ENCODE measurements around the gene PPP1R12C.
"Not testable (repeated sequence)": the region's sequence is repeated elsewhere in the genome, so short reads cannot be mapped to it uniquely, and the experiment has no call there.

PPP1R12C gene

DNA sequence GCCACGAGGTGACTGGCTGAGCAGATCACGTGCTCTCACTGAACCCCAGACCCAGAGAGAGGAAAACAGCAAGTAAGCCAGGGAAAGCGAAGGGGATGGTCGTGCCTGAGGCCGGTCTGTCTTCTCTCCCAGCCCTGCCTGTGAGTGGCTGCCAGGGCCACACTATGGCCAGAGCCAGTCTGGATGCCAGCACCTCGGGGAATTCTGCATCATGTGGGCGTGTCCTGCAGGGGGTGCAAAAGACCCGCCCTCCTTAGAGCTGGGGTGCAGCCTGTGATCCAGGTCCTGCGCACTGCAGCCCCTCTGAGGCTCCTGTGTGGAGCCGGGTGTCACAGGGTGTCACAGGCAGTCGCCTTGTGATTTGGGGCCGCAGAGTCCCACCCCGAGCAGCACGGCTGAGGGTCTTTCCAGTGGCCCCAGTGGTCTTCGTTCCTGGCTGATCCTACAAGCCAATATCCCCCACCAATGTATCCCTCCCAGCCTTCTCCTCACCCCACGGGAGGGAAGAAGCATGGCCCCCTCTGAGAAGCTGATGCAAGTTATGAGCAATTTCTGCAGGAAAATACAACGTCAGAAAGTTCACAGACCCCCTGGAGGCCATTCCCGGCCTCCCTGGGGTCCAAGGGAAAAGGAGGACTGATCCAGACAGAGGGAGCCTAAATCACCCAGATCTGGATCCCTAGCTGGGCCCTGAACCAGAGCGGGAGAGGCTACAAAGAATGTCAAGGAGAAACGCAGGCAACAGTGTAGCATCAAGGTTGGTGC, 7.7 kb downstream of the PPP1R12C start:
- DNase-seq: no peak

DNA sequence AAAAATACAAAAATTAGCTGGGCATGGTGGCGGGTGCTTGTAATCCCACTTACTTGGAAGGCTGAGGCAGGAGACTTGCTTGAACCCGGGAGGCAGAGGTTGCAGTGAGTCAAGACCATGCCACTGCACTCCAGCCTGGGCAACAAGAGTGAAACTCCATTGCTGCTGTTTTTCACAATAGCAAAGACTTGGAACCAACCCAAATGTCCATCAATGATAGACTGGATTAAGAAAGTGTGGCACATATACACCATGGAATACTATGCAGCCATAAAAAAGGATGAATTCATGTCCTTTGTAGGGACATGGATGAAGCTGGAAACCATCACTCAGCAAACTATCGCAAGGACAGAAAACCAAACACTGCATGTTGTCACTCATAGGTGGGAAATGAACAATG, 10.2 kb downstream of the PPP1R12C start:
- not testable (repeated sequence) for DNase-seq

DNA sequence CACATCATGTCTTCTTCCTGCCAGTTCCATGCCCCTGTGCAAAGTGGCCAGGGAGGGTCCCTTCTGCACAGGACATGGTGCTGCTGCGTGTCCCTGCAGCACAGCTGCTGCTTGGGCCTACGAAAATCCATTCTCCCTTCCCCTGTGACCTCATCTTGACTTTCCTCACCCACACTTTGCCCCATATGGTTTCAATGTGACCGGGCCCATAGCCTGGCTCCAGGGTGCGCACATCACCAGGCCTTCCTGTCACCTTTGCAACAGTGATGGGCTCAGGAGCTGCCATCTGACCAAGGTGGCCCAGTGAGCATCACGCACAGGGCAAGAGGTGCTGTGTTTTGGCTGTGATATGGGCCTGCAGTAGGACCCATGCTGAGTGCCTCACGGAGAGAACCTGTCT, 10.8 kb downstream of the PPP1R12C start:
- no peak for DNase-seq

DNA sequence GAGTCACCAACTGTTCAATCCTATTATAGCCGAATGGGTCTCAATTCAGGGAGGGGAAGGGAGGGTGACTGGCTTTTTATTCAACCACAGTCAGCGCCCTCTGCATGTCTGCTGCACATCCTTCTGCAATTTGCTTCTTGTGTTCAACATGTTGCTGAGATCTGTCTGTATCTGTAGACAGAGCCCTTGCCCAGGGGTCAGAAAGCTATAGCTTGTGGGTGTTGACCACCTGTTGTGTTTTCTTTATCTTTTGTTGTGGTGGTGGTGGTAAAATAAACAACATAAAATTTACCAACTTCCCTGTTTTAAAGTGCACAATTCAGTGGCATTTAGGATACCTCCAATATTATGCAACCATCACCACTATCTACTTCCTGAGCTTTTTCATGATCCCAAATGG, 12.2 kb downstream of the PPP1R12C start:
- no peak for DNase-seq

DNA sequence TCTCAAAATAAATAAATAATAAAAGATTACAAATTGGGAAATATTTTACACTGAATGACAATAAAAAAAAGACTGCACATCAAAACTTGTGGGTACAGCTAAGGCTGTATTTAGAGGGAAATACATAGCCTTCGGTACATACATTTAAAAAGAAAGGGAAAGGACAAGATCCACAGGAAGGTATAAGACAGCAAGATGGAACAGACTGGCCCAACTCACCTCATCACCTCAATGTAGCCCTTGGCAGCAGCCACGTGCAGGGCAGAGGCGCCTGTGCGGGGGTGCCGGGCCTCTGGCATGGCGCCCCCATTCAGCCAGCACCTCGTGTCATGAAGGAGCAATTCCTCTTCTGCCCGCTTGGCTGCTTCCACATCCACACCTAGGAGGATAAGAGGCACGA, 14.2 kb downstream of the PPP1R12C start:
- DNase-seq: no peak

DNA sequence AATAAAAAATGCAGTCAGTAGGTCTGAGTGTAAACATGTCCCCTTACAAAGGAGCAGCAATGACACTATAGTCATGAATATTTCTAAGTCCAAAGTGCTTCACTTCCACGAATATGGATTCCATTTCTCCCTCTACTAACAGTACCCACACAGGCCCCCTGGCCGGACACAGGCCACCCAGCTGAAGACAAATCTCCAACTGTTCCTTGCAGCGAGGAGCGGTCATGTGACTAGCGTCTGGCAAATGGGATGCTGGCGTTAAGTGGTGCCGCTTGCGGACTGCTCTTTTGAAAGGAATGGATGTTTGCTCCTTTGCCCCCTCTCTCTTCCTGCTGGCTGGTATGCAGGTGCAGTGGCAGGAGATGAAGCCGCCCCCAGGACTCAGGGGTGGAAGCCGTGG, 16.2 kb downstream of the PPP1R12C start:
- no peak for DNase-seq

DNA sequence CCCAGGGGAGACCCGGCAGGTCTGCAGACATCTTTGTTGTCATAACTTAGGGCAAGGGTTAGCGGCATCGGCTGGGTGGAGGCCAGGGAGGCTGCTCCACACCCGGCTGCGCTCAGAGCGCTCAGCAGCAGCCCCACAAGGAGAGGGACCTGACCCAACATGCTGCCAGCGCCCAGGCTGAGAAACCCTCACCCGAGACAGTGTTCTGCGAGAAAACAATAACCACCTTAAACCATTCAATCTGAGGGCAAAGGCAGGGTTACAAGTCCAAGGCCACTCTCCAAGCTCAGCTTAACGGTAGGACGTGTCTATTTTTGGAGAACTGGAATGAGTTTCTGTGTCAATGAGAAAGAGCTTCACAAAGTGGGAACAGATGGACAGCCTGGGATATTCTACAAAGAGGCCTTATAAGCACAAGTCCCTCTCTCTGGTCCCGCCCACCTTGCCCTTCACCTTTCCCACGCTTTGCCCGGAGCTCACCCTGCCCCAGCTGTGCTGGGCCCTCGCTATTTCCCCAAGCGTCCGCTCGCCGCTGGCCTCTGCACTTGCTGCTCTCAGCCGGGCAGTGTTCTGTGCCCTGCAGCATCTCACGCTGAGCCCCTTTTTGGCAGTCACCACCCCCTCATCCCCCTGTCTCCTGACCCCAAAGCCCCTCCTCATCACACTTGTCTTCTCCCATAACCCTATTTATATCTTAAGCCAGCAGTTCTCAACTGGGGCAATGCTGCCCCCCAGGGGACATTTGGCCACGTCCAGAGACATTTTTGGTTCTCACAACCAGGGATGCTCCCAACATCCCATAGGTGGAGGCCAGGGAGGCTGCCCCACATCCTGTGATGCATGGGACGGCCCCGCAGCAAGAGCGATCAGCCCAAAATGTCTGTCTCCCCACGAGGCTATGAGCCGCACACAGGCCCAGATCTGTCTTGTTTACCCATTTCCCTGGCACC, 17.6 kb downstream of the PPP1R12C start:
- no peak for DNase-seq

DNA sequence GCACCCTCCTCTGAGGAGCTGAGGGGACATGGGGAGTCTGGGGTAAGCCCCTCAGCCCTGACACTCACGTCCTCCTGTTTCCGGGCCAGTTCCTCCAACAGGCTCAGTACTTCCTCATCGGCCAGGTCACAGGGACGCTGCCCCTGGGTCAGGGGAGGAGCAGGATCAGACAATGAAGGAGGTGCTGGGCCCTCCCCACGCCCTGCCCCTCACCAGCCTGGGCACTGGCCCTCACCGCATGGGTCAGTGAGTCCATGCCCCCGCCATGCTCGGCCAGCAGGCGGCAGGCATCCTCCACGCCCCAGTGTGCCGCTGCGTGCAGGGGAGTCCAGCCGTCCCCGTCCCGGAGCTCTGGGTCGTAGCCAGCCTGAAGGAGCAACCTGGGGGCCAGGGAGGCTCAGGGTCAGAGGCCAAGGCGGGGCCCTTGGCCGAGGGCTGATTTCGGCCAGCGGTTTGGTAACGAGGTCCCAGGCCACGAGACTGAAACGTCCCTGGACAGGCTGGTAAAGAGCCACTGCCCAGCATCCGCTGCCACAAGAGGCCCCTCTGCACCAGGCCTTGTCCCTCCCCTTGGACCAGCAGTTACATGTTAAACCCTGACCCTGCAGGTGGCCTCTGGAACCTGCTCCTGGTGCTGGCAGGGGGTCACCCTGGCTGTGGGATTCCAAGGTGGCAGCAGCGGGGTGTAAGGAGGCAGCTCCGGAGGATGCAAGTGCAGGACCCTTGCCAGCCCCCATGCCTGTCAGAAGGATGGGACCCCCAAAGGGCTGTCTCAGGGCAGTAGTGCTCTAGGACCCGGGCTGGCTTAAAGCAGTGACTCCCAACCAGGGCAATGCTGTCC, 18.5 kb downstream of the PPP1R12C start:
- no peak for DNase-seq

DNA sequence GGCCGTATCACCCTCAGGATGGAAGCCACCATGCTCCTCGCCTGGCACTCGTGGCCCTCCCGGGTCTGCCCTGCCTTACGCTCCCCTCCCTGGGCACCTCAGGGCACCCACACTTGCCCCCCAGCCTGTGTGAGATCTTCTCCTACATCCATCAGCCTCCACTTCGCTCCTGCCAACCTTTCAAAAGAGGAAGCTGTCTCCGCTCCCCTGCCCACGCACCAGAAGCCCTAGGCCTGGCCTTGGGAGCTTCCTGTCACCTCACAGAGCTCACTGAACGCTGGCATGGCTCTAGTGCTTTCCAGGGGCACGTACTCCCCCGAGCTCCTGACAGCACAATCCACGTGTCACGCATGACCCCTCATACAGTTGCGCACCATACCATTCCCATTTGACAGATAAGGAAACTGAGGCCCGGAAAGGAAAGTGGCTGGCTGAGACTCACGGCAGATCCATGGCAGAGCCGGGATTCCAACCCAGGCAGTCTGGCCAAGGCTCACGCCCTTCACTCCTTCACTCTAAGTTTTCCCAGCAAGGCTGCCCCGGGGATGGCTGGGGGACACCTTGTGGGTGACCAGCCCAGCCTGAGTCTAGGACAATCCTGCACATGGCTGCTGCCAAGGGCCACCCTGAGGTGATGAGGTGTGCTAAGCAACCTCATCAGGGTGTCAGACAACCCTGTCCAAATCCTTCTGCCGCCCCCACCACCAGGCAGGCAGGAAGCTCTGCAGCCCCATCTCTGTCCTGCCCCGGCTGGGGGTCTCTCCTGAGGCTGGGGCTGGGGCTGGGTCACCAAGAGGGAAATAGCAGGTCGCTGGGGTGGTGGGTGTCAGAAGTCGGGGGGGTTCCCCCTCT, 19.3 kb downstream of the PPP1R12C start:
- DNase-seq: no peak

DNA sequence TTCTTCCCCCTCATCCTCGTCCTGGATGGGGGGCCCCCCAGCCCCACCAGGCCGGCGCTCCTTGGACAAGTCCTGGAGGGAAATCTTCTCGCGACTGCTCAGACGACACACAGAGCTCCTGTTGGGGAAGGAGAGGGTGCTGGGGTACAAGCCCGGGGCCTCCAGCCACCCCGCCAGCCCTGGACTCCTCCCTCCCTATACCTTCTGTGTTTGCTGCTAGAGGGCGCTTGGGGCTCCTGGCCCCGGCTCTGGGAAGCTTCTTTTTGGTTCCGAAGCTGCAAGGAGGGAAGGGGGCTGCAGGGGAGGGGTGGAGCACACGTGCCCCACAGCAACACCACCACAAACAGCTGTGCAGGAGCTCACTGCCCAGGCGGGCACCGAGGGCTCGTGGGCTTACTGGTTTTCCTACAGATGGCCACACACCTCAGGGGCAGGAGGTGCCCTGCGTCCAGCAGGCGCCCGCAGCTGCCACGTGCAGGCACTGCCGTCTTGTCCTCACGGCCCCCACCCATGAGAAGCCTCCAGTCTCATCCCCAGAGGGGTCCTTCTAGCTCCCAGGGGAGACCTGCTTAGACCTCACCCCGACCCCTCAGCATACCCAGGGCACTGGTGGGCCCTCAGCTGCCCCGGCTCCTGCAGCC, 21.3 kb downstream of the PPP1R12C start:
- DNase-seq: no peak

DNA sequence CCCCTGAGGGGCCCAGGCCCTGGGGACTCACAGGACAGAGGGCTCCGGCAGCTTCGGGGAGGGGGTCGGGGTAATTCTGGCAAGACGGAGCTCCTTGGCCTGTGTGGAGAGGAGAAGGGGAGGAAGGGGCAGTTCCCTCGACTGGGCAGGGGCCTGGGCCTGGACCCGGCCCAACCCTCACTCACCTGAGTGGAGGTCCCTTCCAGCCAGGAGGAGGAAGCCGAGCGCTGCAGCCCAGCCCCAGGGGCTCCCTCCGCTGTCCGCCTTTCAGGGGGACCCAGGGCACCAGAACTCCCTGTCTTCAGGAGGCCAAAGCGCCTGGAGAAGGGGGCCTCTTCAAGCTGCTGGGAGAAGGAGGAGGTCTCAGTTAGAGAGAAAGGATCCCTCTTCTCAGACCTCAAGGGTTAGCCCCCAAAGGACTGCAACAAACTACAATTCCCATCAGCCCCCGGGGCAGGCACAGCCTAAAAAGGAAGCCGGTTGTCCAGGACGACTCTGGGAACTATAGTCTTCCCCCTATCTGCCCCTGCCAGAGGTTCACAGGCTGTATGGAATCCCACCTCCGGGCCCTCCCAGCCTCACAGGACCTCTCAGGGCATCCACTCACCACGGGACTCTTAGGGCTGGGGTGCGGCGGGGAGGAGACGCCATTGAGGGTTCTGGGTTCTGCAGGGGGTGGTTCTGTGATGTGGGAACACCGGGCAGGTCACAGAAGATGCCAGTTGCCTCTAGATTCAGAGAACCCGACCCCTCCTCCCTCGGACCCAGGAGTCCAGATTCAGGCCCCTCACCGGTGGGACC, 22.0 kb downstream of the PPP1R12C start:
- DNase-seq: no peak

DNA sequence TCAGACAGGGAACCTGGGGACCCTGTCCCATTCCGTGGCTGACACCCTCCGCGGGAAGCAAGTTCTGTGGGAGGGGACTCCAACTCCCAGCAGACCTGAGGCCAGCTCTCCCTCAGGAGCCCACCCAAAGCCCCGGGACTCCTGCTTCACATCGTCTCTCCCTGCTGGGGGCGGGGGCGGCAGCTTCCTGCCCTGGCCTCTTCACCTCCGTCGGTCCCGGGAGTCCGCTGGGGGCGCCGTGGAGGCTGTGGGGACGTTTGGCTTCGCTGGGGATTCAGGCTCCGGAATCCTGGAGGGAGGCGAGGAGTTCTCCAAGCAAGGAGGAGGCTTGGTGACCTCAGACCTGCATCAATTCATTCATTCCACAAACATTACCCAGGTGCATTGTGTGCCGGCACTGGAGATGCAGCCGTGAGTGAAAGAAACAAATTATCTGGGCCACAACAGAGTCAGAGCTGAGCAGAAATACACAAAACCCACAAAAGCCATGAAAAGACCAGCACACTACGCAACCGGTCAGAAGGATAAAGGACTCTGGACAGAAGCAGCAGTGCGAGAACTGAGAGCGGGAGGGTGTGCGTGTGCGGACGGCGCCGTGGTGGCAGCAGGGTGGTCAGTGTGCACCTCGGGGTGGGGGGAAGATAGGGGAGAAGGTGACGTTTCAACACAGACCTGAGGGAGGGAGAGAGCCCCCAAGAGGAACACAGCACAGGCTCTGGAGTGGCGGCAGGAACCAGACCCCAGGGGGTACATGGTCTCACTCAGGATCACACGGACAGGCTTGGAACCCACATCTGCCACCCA, 22.8 kb downstream of the PPP1R12C start:
- DNase-seq: no peak

DNA sequence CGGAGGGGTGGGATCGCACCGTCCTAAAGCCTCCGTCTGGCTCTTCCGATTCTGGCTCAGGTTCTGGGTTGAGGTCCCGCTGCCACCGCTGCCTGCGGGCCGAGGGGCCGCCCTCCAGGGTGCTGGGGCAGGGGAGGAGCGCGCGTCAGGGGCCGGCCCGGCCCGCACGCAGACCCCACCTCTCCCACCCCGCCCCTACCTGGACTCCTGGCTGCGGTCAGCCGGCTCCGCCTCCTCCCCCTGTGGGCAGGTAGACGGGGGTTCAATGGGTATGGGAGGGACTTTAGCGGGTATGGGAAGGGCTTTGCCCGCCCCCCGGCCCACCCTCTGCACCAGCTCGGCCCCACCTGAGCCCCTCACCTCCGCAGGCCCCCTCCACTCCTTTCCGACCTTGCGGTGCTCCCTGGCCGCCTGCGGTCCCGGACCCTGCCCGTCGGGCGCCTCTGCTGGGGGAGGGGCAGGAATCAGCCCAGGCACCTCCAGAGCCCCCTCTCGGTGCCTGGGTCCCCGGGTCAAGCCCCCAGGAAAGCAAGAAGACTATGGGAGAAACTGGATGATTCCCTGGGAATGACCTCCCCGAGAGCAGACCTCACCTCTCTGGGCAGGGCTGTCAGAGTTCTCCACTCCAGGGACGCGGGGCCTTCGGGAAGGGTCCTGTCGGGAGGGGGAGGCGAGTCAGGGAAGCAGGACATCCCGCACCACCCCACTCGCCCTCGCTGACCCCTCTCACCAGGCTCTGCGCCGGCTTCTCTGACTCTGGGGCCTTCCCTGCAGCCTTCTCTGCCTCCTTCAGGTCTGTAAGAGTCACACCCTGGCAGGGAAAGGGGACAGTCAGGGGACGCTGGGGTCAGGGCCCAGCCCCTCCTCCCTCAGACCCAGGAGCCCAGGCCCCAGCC, 24.8 kb downstream of the PPP1R12C start:
- no peak for DNase-seq

DNA sequence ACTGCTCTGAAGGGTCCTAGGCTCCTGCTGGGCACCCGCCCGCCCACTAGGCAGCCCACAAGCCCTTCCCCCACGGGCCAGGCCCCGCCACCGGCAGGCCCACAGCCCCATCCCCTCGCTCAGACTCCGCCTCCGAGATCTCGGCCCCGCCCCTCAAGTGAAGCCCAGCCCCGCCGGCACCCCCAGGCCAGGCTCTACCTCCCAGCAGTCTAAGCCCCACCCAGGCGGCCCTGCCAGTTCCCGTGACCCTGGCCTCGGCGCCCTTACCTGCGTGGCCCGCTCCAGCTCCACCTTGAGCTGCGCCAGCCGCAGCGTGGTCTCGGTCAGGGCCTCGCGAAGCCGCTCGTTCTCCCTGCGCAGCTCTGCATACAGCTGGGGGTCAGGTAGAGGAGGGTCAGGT, 25.5 kb downstream of the PPP1R12C start:
- no peak for DNase-seq

DNA sequence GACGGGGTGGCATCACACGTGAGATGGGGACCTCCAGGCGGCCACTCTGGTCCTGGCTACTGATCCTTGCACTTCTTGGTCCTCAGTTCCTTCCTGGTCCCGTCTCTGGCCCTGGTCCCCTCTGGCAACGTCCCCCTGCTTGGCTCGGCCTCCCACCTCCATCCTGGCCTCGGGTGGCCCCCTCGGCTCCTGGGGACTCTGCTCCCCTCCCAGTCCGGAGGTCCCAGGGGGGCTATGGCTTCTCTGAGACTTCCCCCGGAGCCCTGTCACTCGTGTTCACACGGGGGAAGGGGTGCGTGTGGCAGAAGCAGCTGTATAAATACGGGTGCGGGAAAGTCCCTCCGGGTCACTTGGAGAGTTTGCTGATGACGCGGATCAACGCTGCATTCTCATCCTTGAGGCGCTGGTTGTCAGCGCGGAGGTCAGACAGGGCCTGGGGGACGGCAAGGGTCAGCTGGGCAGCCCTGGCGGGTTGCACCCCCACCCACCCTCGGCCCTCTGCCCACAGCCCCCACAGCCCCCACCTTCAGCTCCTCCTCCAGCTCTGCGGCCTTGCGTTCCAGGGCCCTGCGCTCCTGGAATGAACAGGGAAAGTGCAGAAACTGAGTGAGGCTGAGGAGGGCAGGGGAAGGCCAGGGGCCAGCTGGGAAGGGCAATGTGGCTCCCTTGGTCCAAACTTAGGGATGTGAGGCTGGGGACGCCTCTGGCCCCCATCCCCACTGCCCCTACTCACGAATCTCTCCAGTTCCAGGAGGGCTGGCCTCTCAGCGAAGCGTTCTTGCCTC, 26.1 kb downstream of the PPP1R12C start:
- no peak for DNase-seq

DNA sequence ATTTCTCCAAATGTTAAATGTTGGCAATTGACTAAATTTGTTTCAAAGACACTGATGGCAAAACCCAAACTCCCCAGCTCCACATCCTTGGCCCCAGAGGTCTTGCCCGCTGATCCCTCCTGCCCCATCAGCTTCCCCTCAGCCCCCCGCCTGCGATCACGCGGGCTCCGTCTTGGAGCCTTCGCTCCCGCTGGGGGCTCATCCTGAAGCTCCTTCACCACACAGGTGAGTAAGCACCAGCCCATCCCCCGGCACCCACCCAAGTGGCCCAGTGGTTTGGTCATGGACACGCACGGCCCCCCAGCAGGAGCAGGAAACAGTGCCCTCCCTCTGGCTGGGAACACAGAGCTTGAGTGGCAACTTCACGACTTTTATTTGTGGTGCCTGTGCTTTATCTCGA, 26.9 kb downstream of the PPP1R12C start:
- no peak for DNase-seq

DNA sequence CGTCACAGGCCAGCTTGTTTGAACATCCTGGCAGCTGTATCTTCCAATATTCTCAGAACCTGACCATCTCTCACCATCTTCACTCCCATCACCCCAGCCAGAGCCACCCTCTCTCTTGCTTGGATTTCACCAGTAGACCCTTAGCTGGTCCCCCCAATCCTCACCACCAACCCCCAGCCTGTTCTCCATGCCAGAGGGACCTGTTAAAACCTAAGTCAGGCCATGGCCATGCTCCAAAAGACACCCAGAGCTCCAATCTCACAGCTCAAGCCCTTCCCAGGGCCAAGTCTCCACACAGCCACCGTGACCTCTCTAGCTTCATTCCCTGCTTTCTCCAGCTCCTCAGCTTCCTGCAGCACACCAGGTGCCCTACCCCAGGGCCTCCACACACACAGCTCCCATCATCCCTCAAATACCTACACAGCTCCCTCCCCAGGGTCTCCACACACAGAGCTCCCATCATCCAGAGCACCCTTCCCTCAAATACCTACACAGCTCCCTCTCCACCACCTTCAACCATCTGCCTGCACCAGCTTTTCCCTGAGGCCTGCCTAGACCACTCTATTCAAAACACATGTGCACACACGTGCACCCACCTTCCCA, 28.0 kb downstream of the PPP1R12C start:
- no peak for DNase-seq
